Omental fat pad (tissue), 4 donors: ENCODE results near the gene BEX5. TPM values are rescaled to one million over a fixed set of nuclear protein-coding genes. Genes with fewer than 3 reads are reported as not detected.
"Not testable (repeated sequence)": the region's sequence is repeated elsewhere in the genome, so short reads cannot be mapped to it uniquely, and the experiment has no call there.

Source experiments
- ATAC-seq: fragments of 150-250 bp; one replicate; pipeline ENCODE4 v1.9.1; 2016; ENCODE audit warnings: mild to moderate bottlenecking, moderate library complexity; ENCODE audit not compliant: low FRiP score
- DNase-seq: peaks from one replicate; pipeline ENCODE4 v3.0.0-alpha.2; 2019; ENCODE audit warnings: low spot score
- total RNA-seq, 4 donors: library from RNA; depleted of rRNA; stranded (reverse); fragments of >200 nt; gene quantifications; one replicate each; pipeline ENCODE4 v1.1.0, GENCODE V29; 2016
- TF ChIP-seq, protein P1 (sequence below), 3 donors: fragments of 450-650 bp; IDR thresholded peaks; one replicate each; pipeline ENCODE4 v1.5.1; 2016 to 2017; ENCODE audit warnings: antibody characterized with exemption in 3 of 3, mild to moderate bottlenecking in 3 of 3, moderate library complexity in 2 of 3

Gene BEX5
- total RNA-seq, 4 donors from 2014 or later: 0.84 to 5.8 (median 2.1) TPM; not detected in 1

DNA sequence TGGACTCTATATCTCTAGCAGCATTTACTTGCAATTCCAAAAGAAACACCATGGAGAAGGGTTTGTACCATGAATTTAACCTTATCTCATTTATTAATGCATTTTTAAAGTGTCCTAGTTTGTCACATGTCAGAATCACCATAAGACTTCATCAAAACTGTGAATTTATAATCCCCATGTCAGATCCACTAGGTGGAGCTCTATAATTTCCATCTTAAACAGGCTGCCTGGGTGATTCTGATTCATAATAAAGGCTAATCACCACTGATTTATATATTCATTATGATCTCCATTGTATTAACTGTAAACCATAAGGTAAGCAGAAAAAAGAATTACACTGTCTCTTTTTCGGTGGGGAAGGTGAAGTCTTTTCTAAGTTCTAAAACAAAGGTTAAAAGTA is 26.3 kb downstream of the BEX5 start:
- no peak for DNase-seq
- ATAC-seq: no peak
- TF ChIP-seq, protein P1, sequence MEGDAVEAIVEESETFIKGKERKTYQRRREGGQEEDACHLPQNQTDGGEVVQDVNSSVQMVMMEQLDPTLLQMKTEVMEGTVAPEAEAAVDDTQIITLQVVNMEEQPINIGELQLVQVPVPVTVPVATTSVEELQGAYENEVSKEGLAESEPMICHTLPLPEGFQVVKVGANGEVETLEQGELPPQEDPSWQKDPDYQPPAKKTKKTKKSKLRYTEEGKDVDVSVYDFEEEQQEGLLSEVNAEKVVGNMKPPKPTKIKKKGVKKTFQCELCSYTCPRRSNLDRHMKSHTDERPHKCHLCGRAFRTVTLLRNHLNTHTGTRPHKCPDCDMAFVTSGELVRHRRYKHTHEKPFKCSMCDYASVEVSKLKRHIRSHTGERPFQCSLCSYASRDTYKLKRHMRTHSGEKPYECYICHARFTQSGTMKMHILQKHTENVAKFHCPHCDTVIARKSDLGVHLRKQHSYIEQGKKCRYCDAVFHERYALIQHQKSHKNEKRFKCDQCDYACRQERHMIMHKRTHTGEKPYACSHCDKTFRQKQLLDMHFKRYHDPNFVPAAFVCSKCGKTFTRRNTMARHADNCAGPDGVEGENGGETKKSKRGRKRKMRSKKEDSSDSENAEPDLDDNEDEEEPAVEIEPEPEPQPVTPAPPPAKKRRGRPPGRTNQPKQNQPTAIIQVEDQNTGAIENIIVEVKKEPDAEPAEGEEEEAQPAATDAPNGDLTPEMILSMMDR (IDR thresholded peaks at IDR 0.05): no peak

DNA sequence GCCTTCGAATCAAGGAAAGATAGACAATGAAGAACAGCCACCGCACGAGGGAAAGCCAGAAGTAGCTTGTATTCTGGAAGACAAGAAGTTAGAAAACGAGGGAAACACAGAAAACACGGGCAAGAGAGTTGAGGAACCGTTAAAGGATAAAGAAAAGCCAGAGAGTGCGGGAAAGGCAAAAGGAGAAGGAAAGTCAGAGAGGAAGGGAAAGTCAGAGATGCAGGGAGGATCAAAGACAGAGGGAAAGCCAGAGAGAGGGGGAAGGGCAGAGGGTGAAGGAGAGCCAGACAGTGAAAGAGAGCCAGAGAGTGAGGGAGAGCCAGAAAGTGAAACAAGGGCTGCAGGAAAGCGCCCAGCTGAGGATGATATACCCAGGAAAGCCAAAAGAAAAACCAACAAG is 28.9 kb downstream of the BEX5 start:
- TF ChIP-seq, protein P1 (IDR thresholded peaks at IDR 0.05): no peak
- ATAC-seq (no peak), DNase-seq (no peak)

DNA sequence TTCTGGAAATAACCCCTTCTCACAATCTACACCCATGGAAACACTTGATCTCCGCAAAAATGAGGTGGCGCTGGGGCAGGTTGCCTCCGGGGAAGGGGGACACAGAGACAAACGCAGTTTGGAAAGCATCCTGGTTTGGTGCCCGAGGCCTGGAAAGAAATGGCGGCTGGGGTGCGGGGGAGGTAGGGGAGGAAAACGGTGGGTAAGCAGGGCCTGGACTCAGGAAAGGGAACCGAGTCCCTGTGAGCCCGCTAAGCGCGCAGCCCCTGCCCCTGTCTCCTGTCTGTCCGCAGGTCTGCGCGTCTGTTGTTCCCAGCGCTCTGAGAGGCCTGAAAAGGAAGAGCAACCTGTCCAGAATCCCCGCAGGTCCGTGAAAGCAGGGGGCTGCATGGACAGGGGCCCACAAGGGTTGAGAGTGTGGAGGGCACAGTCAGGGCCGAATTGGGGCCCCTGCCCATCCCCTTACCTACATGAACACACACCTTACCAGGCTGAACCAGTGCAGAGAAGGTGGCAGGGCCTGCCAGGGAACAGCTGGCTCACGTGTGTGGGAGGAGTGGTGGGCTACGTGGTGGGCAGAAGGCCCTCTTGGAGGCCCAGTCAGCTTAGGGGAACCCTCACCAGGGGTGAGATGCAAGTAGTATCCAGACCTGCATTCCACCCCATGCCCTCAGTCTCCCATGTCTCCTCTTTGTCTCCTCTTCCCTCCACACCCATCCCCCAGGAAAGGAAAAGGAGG is 29.5 kb downstream of the BEX5 start:
- DNase-seq: not testable (repeated sequence)

DNA sequence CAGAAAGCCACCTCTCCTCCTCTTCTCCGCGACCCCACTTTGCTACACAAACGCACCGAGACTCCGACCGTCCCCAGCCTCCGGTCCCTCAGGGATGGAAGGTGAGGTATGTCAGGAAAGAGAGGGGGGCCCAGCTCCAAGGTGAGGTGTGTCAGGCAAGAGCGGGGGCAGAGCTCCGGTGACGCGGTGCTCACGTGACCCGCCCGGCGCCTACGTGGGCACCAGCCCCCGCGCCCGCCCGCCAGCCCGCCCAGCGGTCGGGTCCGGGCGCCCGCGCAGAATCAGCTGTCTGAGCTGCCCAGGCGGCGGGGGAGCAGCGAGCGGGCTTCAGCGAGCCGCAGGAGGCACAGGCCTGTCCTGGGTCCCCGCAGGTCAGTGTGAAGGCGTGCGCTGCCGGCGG is 30.3 kb downstream of the BEX5 start, which contains the start of gene TCEAL2:
Gene TCEAL2 (plus strand): TSS at position 244 of the 400 bp plus-strand sequence. CDS start 1,152 bp downstream, outside the sequence.
- peak; percentile 77 for ATAC-seq

More for the DNA sequence above, 29.5 kb downstream of the BEX5 start:
- ATAC-seq: not testable (repeated sequence)

DNA sequence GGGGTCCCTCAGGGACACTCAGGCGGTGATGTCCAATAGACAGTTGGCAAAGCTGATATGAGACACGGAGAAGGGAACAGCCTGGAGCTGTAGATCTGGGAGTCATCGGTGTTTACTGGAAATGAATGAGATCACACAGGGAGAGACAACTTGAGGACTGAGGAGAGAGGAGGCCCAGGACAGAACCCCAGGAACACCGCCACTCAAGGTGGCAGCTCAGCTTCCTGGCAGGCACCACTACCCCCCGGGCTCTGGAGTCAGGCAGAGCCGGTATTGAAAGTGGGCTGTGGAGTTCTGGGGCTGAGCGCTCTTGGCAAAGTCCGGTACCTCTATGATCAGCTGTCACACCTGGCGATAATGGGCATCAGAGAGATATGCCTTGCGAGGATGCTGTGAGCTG is 30.8 kb downstream of the BEX5 start:
- not testable (repeated sequence) for DNase-seq
- peak; percentile 37 for ATAC-seq

More for the DNA sequence above, 30.3 kb downstream of the BEX5 start, which contains the start of gene TCEAL2:
- DNase-seq: not testable (repeated sequence)

DNA sequence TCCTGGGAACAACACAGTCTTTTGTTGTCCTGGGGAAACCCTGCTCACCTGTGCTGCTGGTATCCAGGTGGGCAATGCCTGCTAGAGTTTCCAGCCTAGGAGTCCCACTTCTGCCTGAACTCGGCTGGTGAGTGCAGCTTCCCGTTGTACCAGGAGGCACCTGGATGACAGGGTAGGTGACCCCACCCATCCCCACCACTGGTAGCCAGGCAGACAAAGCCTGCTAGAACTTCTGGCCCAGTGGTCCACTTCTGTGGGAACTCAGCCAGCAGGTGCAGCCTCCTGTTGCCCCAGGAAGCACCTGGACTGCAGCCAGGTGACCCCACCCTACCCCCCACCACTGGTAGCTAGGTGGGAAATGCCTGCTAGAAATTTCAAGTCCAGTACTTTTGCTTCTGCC is 40.0 kb downstream of the BEX5 start:
- no peak for ATAC-seq

DNA sequence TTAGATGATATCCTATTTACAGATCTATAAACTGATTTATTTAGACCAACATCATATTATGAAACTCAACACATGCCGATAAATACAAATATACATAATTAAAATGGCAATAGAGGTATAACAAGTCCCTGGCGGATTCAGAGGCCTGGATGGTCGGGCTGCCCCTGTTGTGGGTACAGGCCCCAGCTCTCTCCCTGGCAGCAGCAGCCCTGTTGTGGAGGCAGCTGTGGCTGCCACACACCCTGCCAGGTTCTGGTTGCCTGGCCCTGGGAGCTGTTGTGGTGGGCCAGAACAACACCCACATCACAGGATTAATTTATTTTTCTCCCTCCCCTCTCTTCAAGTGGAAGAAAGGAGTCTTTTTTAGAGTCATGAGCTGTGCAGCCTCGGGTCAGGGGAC is 42.4 kb downstream of the BEX5 start:
- DNase-seq (no peak), ATAC-seq (no peak)
- TF ChIP-seq, protein P1 (IDR thresholded peaks at IDR 0.05): no peak

More for the DNA sequence above, 40.0 kb downstream of the BEX5 start:
- DNase-seq: no peak
- TF ChIP-seq, protein P1 (IDR thresholded peaks at IDR 0.05): no peak

Other genes starting within 250 kb of the BEX5 start
- gene ZMAT1, start 223.9 kb downstream of the BEX5 start, total RNA-seq: 10 to 100 TPM in 1 of 4 donors, 1 to 10 TPM in 3; 5.3 to 14.5 (median 6.3) TPM
- gene TCEAL2, start 30.3 kb downstream of the BEX5 start, total RNA-seq: 10 to 100 TPM in 1 of 4 donors, 1 to 10 TPM in 2, under 1 TPM in 1; 0.95 to 15.1 (median 2.3) TPM
- gene TCEAL6, start 13.5 kb downstream of the BEX5 start, total RNA-seq: 1 to 10 TPM in 1 of 4 donors, not detected in 3; 9.7 TPM
- gene TCP11X1, start 59.3 kb upstream of the BEX5 start, total RNA-seq: not detected
- not detected for gene NXF2, start 91.2 kb upstream of the BEX5 start, total RNA-seq